ENCODE measurements around the gene CLEC4A.
"Not testable (repeated sequence)": the region's sequence is repeated elsewhere in the genome, so short reads cannot be mapped to it uniquely, and the experiment has no call there.

CLEC4A gene

GRCh38 chr12:8179989-8180585, 56.7 kb downstream of the CLEC4A start:
- DNase-seq (ENCODE audit: low spot score): peak; percentile 38
- TF ChIP-seq, protein P1, sequence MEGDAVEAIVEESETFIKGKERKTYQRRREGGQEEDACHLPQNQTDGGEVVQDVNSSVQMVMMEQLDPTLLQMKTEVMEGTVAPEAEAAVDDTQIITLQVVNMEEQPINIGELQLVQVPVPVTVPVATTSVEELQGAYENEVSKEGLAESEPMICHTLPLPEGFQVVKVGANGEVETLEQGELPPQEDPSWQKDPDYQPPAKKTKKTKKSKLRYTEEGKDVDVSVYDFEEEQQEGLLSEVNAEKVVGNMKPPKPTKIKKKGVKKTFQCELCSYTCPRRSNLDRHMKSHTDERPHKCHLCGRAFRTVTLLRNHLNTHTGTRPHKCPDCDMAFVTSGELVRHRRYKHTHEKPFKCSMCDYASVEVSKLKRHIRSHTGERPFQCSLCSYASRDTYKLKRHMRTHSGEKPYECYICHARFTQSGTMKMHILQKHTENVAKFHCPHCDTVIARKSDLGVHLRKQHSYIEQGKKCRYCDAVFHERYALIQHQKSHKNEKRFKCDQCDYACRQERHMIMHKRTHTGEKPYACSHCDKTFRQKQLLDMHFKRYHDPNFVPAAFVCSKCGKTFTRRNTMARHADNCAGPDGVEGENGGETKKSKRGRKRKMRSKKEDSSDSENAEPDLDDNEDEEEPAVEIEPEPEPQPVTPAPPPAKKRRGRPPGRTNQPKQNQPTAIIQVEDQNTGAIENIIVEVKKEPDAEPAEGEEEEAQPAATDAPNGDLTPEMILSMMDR (IDR thresholded peaks at IDR 0.05; ENCODE audit: poor library complexity, severe bottlenecking): peak; percentile 74
- not testable (repeated sequence) for H3K4me1 ChIP-seq (ENCODE audit: insufficient read depth, poor library complexity, severe bottlenecking); H3K27me3 ChIP-seq (ENCODE audit: insufficient read depth, poor library complexity, severe bottlenecking); H3K9me3 ChIP-seq (ENCODE audit: severe bottlenecking); ATAC-seq (ENCODE audit: low read depth); H3K27ac ChIP-seq (ENCODE audit: poor library complexity, severe bottlenecking); H3K36me3 ChIP-seq (ENCODE audit: low read depth)
- H3K4me3 ChIP-seq (ENCODE audit: severe bottlenecking): peak overlapping the region; percentile 49

DNA sequence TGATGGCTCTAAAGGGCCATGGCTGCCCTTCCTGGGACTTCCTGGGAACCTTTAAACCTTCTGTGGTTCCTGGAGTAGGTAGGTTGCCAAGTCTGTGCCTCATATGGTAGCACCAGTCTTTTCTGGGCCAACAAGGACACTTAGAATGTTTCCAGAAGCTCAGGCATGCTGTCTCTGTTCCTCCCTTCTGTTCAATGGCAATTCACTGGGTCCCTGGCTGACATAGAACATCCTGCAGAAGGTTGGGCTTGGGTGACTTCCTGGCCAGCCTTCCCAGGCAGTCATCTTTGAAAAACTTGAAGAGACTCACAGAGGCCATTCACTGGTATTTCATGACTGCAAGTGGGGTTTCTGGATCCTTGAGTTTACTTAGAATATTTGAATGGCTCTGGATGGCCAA, 57.9 kb downstream of the CLEC4A start:
- not testable (repeated sequence) for H3K36me3 ChIP-seq (ENCODE audit: low read depth); H3K27me3 ChIP-seq (ENCODE audit: insufficient read depth, poor library complexity, severe bottlenecking); DNase-seq (ENCODE audit: low spot score); H3K27ac ChIP-seq (ENCODE audit: poor library complexity, severe bottlenecking); H3K9me3 ChIP-seq (ENCODE audit: severe bottlenecking); H3K4me3 ChIP-seq (ENCODE audit: severe bottlenecking); H3K4me1 ChIP-seq (ENCODE audit: insufficient read depth, poor library complexity, severe bottlenecking); ATAC-seq (ENCODE audit: low read depth)

- not testable (repeated sequence) for H3K4me1 ChIP-seq (ENCODE audit: insufficient read depth, poor library complexity, severe bottlenecking); H3K27ac ChIP-seq (ENCODE audit: poor library complexity, severe bottlenecking); ATAC-seq (ENCODE audit: low read depth); H3K4me3 ChIP-seq (ENCODE audit: severe bottlenecking); DNase-seq (ENCODE audit: low spot score); H3K27me3 ChIP-seq (ENCODE audit: insufficient read depth, poor library complexity, severe bottlenecking); H3K9me3 ChIP-seq (ENCODE audit: severe bottlenecking); H3K36me3 ChIP-seq (ENCODE audit: low read depth)
Measured at GRCh38 chr12:8182923-8183322, 59.5 kb downstream of the CLEC4A start.

DNA sequence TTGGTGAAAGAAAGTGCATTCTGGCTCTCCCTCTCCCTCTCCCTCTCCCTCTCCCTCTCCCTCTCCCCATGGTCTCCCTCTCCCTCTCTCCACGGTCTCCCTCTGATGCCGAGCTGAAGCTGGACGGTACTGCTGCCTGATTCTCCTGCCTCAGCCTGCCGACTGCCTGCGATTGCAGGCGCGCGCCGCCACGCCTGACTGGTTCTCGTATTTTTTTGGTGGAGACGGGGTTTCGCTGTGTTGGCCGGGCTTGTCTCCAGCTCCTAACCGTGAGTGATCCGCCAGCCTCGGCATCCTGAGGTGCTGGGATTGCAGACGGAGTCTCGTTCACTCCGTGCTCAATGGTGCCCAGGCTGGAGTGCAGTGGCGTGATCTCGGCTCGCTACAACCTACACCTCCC, 59.9 kb downstream of the CLEC4A start:
- ATAC-seq (ENCODE audit: low read depth); DNase-seq (ENCODE audit: low spot score); H3K9me3 ChIP-seq (ENCODE audit: severe bottlenecking); H3K27ac ChIP-seq (ENCODE audit: poor library complexity, severe bottlenecking); H3K4me3 ChIP-seq (ENCODE audit: severe bottlenecking); H3K27me3 ChIP-seq (ENCODE audit: insufficient read depth, poor library complexity, severe bottlenecking); H3K4me1 ChIP-seq (ENCODE audit: insufficient read depth, poor library complexity, severe bottlenecking); H3K36me3 ChIP-seq (ENCODE audit: low read depth): not testable (repeated sequence)

- not testable (repeated sequence) for DNase-seq (ENCODE audit: low spot score); H3K36me3 ChIP-seq (ENCODE audit: low read depth); H3K4me3 ChIP-seq (ENCODE audit: severe bottlenecking); H3K27me3 ChIP-seq (ENCODE audit: insufficient read depth, poor library complexity, severe bottlenecking); H3K9me3 ChIP-seq (ENCODE audit: severe bottlenecking); ATAC-seq (ENCODE audit: low read depth); H3K27ac ChIP-seq (ENCODE audit: poor library complexity, severe bottlenecking); H3K4me1 ChIP-seq (ENCODE audit: insufficient read depth, poor library complexity, severe bottlenecking)
Measured at GRCh38 chr12:8184206-8184605, 60.8 kb downstream of the CLEC4A start.

DNA sequence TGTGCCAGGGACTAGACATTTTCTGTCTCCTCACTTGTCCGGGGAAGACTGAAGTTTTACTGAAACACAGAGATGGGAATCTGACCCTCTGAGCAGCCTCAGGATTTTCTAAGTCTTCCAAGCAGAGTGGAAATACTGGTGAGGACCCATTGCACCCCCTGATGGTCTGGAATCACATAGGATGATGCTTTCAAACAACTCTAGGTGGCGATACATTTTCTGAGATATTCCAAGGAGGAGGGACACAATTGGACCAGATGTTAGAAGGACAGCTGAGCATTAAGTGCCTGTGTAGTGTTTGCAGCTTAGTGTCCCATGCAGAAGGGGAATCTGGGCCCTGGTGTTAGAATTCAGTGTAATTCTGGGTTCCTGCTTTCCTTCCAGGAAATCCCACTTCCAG, 64.7 kb downstream of the CLEC4A start:
- H3K4me1 ChIP-seq (ENCODE audit: insufficient read depth, poor library complexity, severe bottlenecking); ATAC-seq (ENCODE audit: low read depth); H3K36me3 ChIP-seq (ENCODE audit: low read depth); H3K27me3 ChIP-seq (ENCODE audit: insufficient read depth, poor library complexity, severe bottlenecking); H3K9me3 ChIP-seq (ENCODE audit: severe bottlenecking); DNase-seq (ENCODE audit: low spot score); H3K27ac ChIP-seq (ENCODE audit: poor library complexity, severe bottlenecking); H3K4me3 ChIP-seq (ENCODE audit: severe bottlenecking): not testable (repeated sequence)
